IMR-90 (cell line): ENCODE results near the gene CENPN. TPM values are rescaled to one million over a fixed set of nuclear protein-coding genes. Genes with fewer than 3 reads are reported as not detected.

Experiments
- ATAC-seq: fragments of 200-7000 bp; cut with Tn5 transposase; 2 replicates; pipeline ENCODE4 v1.9.1; 2020; ENCODE audit warnings: low read depth, mild to moderate bottlenecking, moderate library complexity
- BruUV-seq: library from RNA; stranded (reverse); fragments of 400-500 nt; replicated peaks from 2 replicates; lab custom pipeline; 2021; lab: Mats Ljungman, UMichigan
- CTCF ChIA-PET: fragments of 300-600 bp; formaldehyde crosslinking; extraction: SDS; loops from one replicate; lab custom pipeline; 2021; ENCODE audit warnings: antibody characterized with exemption; lab: Yijun Ruan, JAX
- POLR2A ChIA-PET: fragments of 300-600 bp; sonication (Branson Sonifier 250); formaldehyde crosslinking; loops from one replicate; lab custom pipeline; 2022; ENCODE audit warnings: antibody characterized with exemption; ENCODE audit not compliant: unreplicated experiment; lab: Charles Lee
- DNase-seq: peaks from one replicate; pipeline ENCODE4 v3.0.0; 2013
- H2AFZ ChIP-seq: replicated peaks from 2 replicates; pipeline ENCODE3; 2013; ENCODE audit warnings: low read length, mild to moderate bottlenecking; ENCODE audit not compliant: poor library complexity
- H2AK5ac ChIP-seq: 2 replicates; pipeline ENCODE4 v1.6.1; 2013; ENCODE audit warnings: low read depth, low read length, inconsistent platforms
- H2AK9ac ChIP-seq: replicated peaks from 2 replicates; pipeline ENCODE3; 2013; ENCODE audit warnings: mild to moderate bottlenecking, low read depth, low read length, moderate library complexity; ENCODE audit not compliant: poor library complexity
- H2BK120ac ChIP-seq: 2 replicates; pipeline ENCODE4 v1.6.1; 2013; ENCODE audit warnings: low read depth, low read length, inconsistent platforms
- H2BK15ac ChIP-seq: 3 replicates; pipeline ENCODE4 v1.6.1; 2013; ENCODE audit warnings: low read depth, low read length, inconsistent platforms
- H2BK20ac ChIP-seq: 2 replicates; pipeline ENCODE4 v1.6.1; 2013; ENCODE audit warnings: low read depth, mild to moderate bottlenecking, inconsistent platforms, low read length, moderate library complexity
- H2BK5ac ChIP-seq: 2 replicates; pipeline ENCODE4 v1.6.1; 2013; ENCODE audit warnings: mild to moderate bottlenecking, low read depth, low read length, inconsistent platforms; ENCODE audit not compliant: poor library complexity, severe bottlenecking
- H3K14ac ChIP-seq: replicated peaks from 2 replicates; pipeline ENCODE4 v1.6.1; 2013; ENCODE audit warnings: low read depth, low read length, inconsistent platforms
- H3K18ac ChIP-seq: 2 replicates; pipeline ENCODE4 v1.6.1; 2013; ENCODE audit warnings: low read depth, low read length, control low read depth
- H3K23ac ChIP-seq: 2 replicates; pipeline ENCODE4 v1.6.1; 2013; ENCODE audit warnings: low read depth, low read length, inconsistent platforms
- H3K27ac ChIP-seq: 2 replicates; pipeline ENCODE4 v1.5.1; 2013; ENCODE audit warnings: mild to moderate bottlenecking, control low read depth, low read length; ENCODE audit not compliant: insufficient read depth
- H3K27me3 ChIP-seq: 2 replicates; pipeline ENCODE4 v1.6.1; 2013; ENCODE audit warnings: low read length; ENCODE audit not compliant: control insufficient read depth, insufficient read depth
- H3K36me3 ChIP-seq: 2 replicates; pipeline ENCODE4 v1.6.1; 2013; ENCODE audit warnings: low read length, mixed read lengths; ENCODE audit not compliant: control insufficient read depth, insufficient read depth
- H3K4ac ChIP-seq: 2 replicates; pipeline ENCODE4 v1.6.1; 2013; ENCODE audit warnings: low read depth, low read length, inconsistent platforms
- H3K4me1 ChIP-seq: 2 replicates; pipeline ENCODE4 v1.6.1; 2013; ENCODE audit warnings: low read length, mixed read lengths; ENCODE audit not compliant: control insufficient read depth, insufficient read depth
- H3K4me2 ChIP-seq: 2 replicates; pipeline ENCODE4 v1.6.1; 2013; ENCODE audit warnings: low read depth, mild to moderate bottlenecking, control low read depth, low read length, moderate library complexity
- H3K4me3 ChIP-seq: 2 replicates; pipeline ENCODE4 v1.5.1; 2013; ENCODE audit warnings: low read depth, mild to moderate bottlenecking, control low read depth, low read length, moderate library complexity; ENCODE audit not compliant: insufficient read depth
- H3K56ac ChIP-seq: 2 replicates; pipeline ENCODE4 v1.6.1; 2013; ENCODE audit warnings: low read length, inconsistent platforms; ENCODE audit not compliant: insufficient read depth; ENCODE audit errors: extremely low read depth
- H3K79me1 ChIP-seq, 2 experiments: 2 replicates each; pipeline ENCODE4 v1.6.1; 2013; ENCODE audit warnings: low read length in 2 of 2, inconsistent platforms in 1 of 2, low read depth in 1 of 2
- H3K9ac ChIP-seq: 2 replicates; pipeline ENCODE4 v1.6.1; 2013; ENCODE audit warnings: low read depth, low read length, control low read depth
- H3K9me1 ChIP-seq: 2 replicates; pipeline ENCODE4 v1.6.1; 2013; ENCODE audit warnings: low read length, inconsistent platforms; ENCODE audit not compliant: insufficient read depth
- H3K9me3 ChIP-seq: 2 replicates; pipeline ENCODE4 v1.6.1; 2013; ENCODE audit warnings: low read length; ENCODE audit not compliant: control insufficient read depth, insufficient read depth
- H4K20me1 ChIP-seq: 2 replicates; pipeline ENCODE4 v1.6.1; 2013; ENCODE audit warnings: low read length, inconsistent platforms; ENCODE audit not compliant: insufficient read depth
- H4K5ac ChIP-seq: 2 replicates; pipeline ENCODE4 v1.6.1; 2013; ENCODE audit warnings: mild to moderate bottlenecking, low read depth, low read length, control low read depth
- H4K8ac ChIP-seq, 2 experiments: 2 replicates each; pipeline ENCODE4 v1.6.1; 2013; ENCODE audit warnings: low read depth in 2 of 2, low read length in 2 of 2, control low read depth in 1 of 2, inconsistent platforms in 1 of 2
- H4K91ac ChIP-seq: 2 replicates; pipeline ENCODE4 v1.6.1; 2013; ENCODE audit warnings: low read depth, low read length, inconsistent platforms; ENCODE audit not compliant: insufficient read depth
- BHLHE40 ChIP-seq: fragments of 150-350 bp; IDR thresholded peaks from 2 replicates; pipeline ENCODE4 v1.6.1; 2016; ENCODE audit warnings: mild to moderate bottlenecking, low read depth, low read length
- CEBPB ChIP-seq: IDR thresholded peaks from 2 replicates; pipeline ENCODE4 v1.6.1; 2012; ENCODE audit warnings: low read depth, low read length, improper control_type of control experiment
- FOS ChIP-seq: fragments of 150-350 bp; IDR thresholded peaks from 2 replicates; pipeline ENCODE4 v1.6.1; 2016; ENCODE audit warnings: low read depth, low read length
- MAFK ChIP-seq: IDR thresholded peaks from 2 replicates; pipeline ENCODE4 v1.6.1; 2012; ENCODE audit warnings: low read depth, low read length, improper control_type of control experiment
- MAZ ChIP-seq: IDR thresholded peaks from 2 replicates; pipeline ENCODE4 v1.6.1; 2012; ENCODE audit warnings: low read depth, mild to moderate bottlenecking, low read length, improper control_type of control experiment, moderate library complexity, borderline replicate concordance
- MXI1 ChIP-seq: IDR thresholded peaks from 2 replicates; pipeline ENCODE4 v1.6.1; 2012; ENCODE audit warnings: low read depth, mild to moderate bottlenecking, low read length, moderate library complexity, borderline replicate concordance
- SMC3 ChIP-seq: fragments of 150-350 bp; IDR thresholded peaks from 2 replicates; pipeline ENCODE4 v1.6.1; 2016; ENCODE audit warnings: low read depth, mild to moderate bottlenecking, antibody characterized with exemption, low read length, moderate library complexity
- WGBS, 2 experiments: methylation state at CpG; one replicate each; pipeline versions ENCODE4 v1.1.5 to v1.1.7; 2013; ENCODE audit warnings: missing lambda C conversion rate in 2 of 2; ENCODE audit not compliant: insufficient read length in 1 of 2; ENCODE audit errors: extremely low coverage in 2 of 2; 5-methylcytosine and 5-hydroxymethylcytosine counted together
- dilution Hi-C: fragments of 300-500 bp; cut with HindIII; formaldehyde crosslinking; loops from one replicate; pipeline ENCODE4 v1.14.3; 2018; ENCODE audit warnings: low sequenced_read_pairs; ENCODE audit not compliant: unreplicated experiment
- in situ Hi-C: fragments of 300-500 bp; cut with MboI; formaldehyde crosslinking; loops from 3 replicates; pipeline ENCODE4 v1.14.3; 2019; ENCODE audit warnings: low sequenced_read_pairs, inconsistent platforms, mixed read lengths
- intact Hi-C: fragments of 100-400 bp; cut with micrococcal nuclease; formaldehyde crosslinking; loops from 2 replicates; pipeline ENCODE4 v1.10.0; 2022
- polyA plus RNA-seq, 3 experiments: library from polyadenylated mRNA; depleted of rRNA; stranded (reverse); fragments of >200 nt; gene quantifications; 2 replicates each; pipeline ENCODE4 v1.2.3, GENCODE V29; 2012; ENCODE audit warnings: low replicate concordance in 1 of 3
- total RNA-seq: library from RNA; depleted of rRNA; stranded (reverse); fragments of >200 nt; gene quantifications from 2 replicates; pipeline ENCODE4 v1.2.3, GENCODE V29; 2012
- TF ChIP-seq, protein P1 (sequence below): fragments of 150-350 bp; IDR thresholded peaks from 2 replicates; pipeline ENCODE4 v1.6.1; 2016; ENCODE audit warnings: low read depth, mild to moderate bottlenecking, low read length, moderate library complexity, borderline replicate concordance
- TF ChIP-seq, protein P2 (sequence below): fragments of 150-350 bp; IDR thresholded peaks from 2 replicates; pipeline ENCODE4 v1.6.1; 2017; ENCODE audit warnings: mild to moderate bottlenecking, antibody characterized with exemption, low read length, low read depth

The CENPN gene
- total and polyA plus RNA-seq, 2 of the 4 experiments (the other 2 are of a cell fraction): 20.5 to 22.8 TPM

DNA sequence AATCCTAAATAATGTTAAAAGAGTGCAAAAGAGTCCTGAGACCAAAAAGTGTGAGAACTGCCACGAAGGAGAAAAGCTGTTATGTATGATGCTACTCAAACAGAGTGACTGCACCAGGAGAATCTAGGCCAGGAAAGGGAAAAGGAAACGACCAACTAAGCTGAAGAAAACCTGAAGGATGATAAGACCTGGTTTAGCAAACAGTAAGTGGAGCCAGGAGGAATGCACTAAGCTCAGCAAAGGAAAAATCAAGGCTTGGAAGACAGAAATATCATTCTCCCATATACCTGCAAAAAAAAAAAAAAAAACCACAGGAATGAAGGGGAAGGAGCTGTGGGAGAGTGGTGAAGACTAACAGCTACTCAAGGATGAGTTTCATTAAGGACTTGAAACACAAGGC lies 21.4 kb upstream of the CENPN start (continued):
- TF ChIP-seq, protein P1, sequence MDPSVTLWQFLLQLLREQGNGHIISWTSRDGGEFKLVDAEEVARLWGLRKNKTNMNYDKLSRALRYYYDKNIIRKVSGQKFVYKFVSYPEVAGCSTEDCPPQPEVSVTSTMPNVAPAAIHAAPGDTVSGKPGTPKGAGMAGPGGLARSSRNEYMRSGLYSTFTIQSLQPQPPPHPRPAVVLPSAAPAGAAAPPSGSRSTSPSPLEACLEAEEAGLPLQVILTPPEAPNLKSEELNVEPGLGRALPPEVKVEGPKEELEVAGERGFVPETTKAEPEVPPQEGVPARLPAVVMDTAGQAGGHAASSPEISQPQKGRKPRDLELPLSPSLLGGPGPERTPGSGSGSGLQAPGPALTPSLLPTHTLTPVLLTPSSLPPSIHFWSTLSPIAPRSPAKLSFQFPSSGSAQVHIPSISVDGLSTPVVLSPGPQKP: no peak
- TF ChIP-seq, protein P2, sequence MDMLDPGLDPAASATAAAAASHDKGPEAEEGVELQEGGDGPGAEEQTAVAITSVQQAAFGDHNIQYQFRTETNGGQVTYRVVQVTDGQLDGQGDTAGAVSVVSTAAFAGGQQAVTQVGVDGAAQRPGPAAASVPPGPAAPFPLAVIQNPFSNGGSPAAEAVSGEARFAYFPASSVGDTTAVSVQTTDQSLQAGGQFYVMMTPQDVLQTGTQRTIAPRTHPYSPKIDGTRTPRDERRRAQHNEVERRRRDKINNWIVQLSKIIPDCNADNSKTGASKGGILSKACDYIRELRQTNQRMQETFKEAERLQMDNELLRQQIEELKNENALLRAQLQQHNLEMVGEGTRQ: no peak
- no peak for TF ChIP-seq MAZ

DNA sequence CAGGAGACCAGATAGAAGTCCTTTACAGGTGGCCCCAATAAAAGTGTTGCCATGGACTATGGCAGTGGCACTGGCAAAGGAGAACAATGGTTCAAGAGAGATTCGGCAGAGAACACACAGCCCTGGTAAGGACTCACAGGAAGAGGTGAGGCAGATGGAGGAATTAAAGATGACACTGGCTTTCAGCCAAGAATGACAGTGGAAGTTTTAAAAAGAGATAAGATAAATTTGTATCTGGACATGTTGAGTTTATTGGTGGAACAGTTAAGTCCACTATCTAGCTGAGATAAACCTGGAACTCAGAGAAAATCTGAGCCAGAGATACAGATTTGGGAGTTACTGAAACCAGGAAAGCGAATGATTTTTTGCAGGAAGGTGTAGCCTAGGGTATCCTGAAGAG lies 20.5 kb upstream of the CENPN start:
- no peak overlapping the region for H3K27ac ChIP-seq
- peaks cover 41 to 60% of the 10 kb centered on the region in 2 experiments for H3K79me1 ChIP-seq
- H3K27me3 ChIP-seq: no peaks in the 10 kb centered on the region
- H3K9me1 ChIP-seq: peaks cover 2% of the 10 kb centered on the region; the same call in 1 of the 2 replicates
- H2BK20ac ChIP-seq: no peak overlapping the region
- ChIA-PET POLR2A (no interaction called here), CTCF (interaction anchor here (1.5 kb wide), 1 partner anchor 62 kb away, joined by 3 read pairs; no protein-coding TSS in a partner anchor)
- no peaks in the 10 kb centered on the region for H4K20me1 ChIP-seq
- H3K36me3 ChIP-seq: peaks cover 1% of the 10 kb centered on the region; the same call in 1 of the 2 replicates
- no peak overlapping the region for H2BK15ac ChIP-seq
- H2AK9ac ChIP-seq: no peak overlapping the region
- no peak overlapping the region for H3K18ac ChIP-seq
- no peak overlapping the region for H3K14ac ChIP-seq
- no TSS peak for BruUV-seq
- no peak overlapping the region for H4K8ac ChIP-seq
- no peak for ATAC-seq
- in situ Hi-C loops: no loop called here
- DNase-seq: no peak
- intact Hi-C loops: no loop called here
- H3K4me1 ChIP-seq: peaks cover 9% of the 10 kb centered on the region
- 75% methylated on average over 2 of the region's 2 CpGs; no CpG with 5 or more reads in 1 of the 2 experiments for WGBS, 2 experiments
- H2BK5ac ChIP-seq: no peak overlapping the region
- H2AK5ac ChIP-seq: 0 out of 2 replicates have a peak overlapping the region, but pooled peaks have one; percentile 52
- H3K56ac ChIP-seq: no peak overlapping the region
- H3K9me3 ChIP-seq: no peaks in the 10 kb centered on the region
- no peak overlapping the region for H4K91ac ChIP-seq
- no peak overlapping the region for H4K5ac ChIP-seq
- dilution Hi-C loops: no loop called here
- no peak overlapping the region for H3K9ac ChIP-seq
- H3K4me2 ChIP-seq: no peak overlapping the region
- H3K23ac ChIP-seq: peak overlapping the region; percentile 64
- H2AFZ ChIP-seq: no peak overlapping the region
- H3K4ac ChIP-seq: no peak overlapping the region
- H2BK120ac ChIP-seq: no peak overlapping the region
- H3K4me3 ChIP-seq: no peak overlapping the region
- no peak for TF ChIP-seq SMC3
- TF ChIP-seq FOS: no peak
- TF ChIP-seq MXI1: no peak
- TF ChIP-seq BHLHE40: no peak
- TF ChIP-seq CEBPB: no peak
- TF ChIP-seq, protein P2: no peak
- no peak for TF ChIP-seq MAZ
- TF ChIP-seq, protein P1: no peak
- no peak for TF ChIP-seq MAFK
